ENCODE data around the gene CDC45. TPM values are rescaled to one million over a fixed set of nuclear protein-coding genes. Genes with fewer than 3 reads are reported as not detected.

Gene CDC45
- total and polyA plus RNA-seq, 2 of the 13 experiments (the other 11 are each of a cell fraction or from before 2014, with no cell fraction given) = 14.4 to 36.3 TPM

- 0 out of 2 replicates have a peak, but pooled peaks have one; percentile 58 for TF ChIP-seq NAIF1 (CRISPR knock-in tag; IDR thresholded peaks at IDR 0.05; ENCODE audit: borderline replicate concordance)
- 0 out of 2 replicates have a peak, but pooled peaks have one; percentile 72 for TF ChIP-seq MAX (IDR thresholded peaks at IDR 0.05)
- peak; percentile 62 for TF ChIP-seq CREM (IDR thresholded peaks at IDR 0.05)
- TF ChIP-seq CREM (CRISPR knock-in tag; IDR thresholded peaks at IDR 0.05) = no peak
- TF ChIP-seq ZNF468 (CRISPR knock-in tag; IDR thresholded peaks at IDR 0.05) = no peak
- no peak for TF ChIP-seq CCAR2 (optimal IDR thresholded peaks at IDR 0.05; ENCODE audit: low read depth, low read length)
- TF ChIP-seq ZNF564 (CRISPR knock-in tag; IDR thresholded peaks at IDR 0.05) = no peak
- no peak for TF ChIP-seq IRF1 (CRISPR knock-in tag; IDR thresholded peaks at IDR 0.05; ENCODE audit: low read depth)
- peak; percentile 55 to 87; a peak in 3 of 4 replicates for TF ChIP-seq POLR2A (IDR thresholded peaks at IDR 0.05; ENCODE audit: insufficient read depth in 1 of 2, low read depth in 2 of 2, low read length in 2 of 2)
- peak; percentile 66 for TF ChIP-seq ZNF777 (CRISPR knock-in tag; IDR thresholded peaks at IDR 0.05)
- peak; percentile 79 for TF ChIP-seq KAT8 (CRISPR knock-in tag; IDR thresholded peaks at IDR 0.05)
- TF ChIP-seq HDAC1 (CRISPR knock-in tag; IDR thresholded peaks at IDR 0.05) = peak; percentile 41; the same call in 1 of the 2 replicates
- peak; percentile 97 for TF ChIP-seq SP2 (CRISPR knock-in tag; IDR thresholded peaks at IDR 0.05)
- TF ChIP-seq YEATS4 (CRISPR knock-in tag; IDR thresholded peaks at IDR 0.05; ENCODE audit: borderline replicate concordance) = peak; percentile 87; the same call in 1 of the 2 replicates
- peak; percentile 13 for TF ChIP-seq ATF3 (CRISPR knock-in tag; IDR thresholded peaks at IDR 0.05)
- TF ChIP-seq CCDC6 (CRISPR knock-in tag; IDR thresholded peaks at IDR 0.05) = peak; percentile 52; the same call in 1 of the 2 replicates
- peak; percentile 85 for TF ChIP-seq HNRNPLL (IDR thresholded peaks at IDR 0.05; ENCODE audit: low read depth, low read length, poor library complexity, severe bottlenecking)
- TF ChIP-seq NFAT5 (CRISPR knock-in tag; IDR thresholded peaks at IDR 0.05) = peak; percentile 56; the same call in 1 of the 2 replicates
- no peak for TF ChIP-seq ATF2 (CRISPR knock-in tag; IDR thresholded peaks at IDR 0.05)
- 0 out of 2 replicates have a peak, but pooled peaks have one; percentile 44 for TF ChIP-seq E2F2 (CRISPR knock-in tag; IDR thresholded peaks at IDR 0.05; ENCODE audit: borderline replicate concordance)
- no peak for TF ChIP-seq ZNF678 (CRISPR knock-in tag; IDR thresholded peaks at IDR 0.05)
Measured at GRCh38 chr22:19447330-19448075, 32.2 kb upstream of the CDC45 start, which contains the start of gene C22orf39 (continued).

Data from HepG2 (cell line).